BJ (cell line): ENCODE data around the gene CDH12. TPM values are rescaled to one million over a fixed set of nuclear protein-coding genes. Genes with fewer than 3 reads are reported as not detected.
"Not testable (repeated sequence)": the region's sequence is repeated elsewhere in the genome, so short reads cannot be mapped to it uniquely, and the experiment has no call there.

Experiments used
- CTCF ChIA-PET: fragments of 350-600 bp; formaldehyde crosslinking; extraction: SDS; loops from one replicate; lab custom pipeline; 2021; ENCODE audit warnings: antibody characterized with exemption, inconsistent platforms; lab: Yijun Ruan, JAX
- POLR2A ChIA-PET: fragments of 300-600 bp; sonication (Branson Sonifier 250); formaldehyde crosslinking; extraction: SDS; loops from one replicate; lab custom pipeline; 2021; ENCODE audit warnings: antibody characterized with exemption; lab: Charles Lee
- DNase-seq: peaks from one replicate; pipeline ENCODE4 v3.0.0-alpha.2; 2011; ENCODE audit warnings: low read depth
- H3K27me3 ChIP-seq: 2 replicates; pipeline ENCODE4 v1.6.0; 2011; ENCODE audit warnings: low read length; ENCODE audit not compliant: control insufficient read depth, insufficient read depth
- H3K36me3 ChIP-seq: 2 replicates; pipeline ENCODE4 v1.5.1; 2011; ENCODE audit warnings: low read length; ENCODE audit not compliant: control insufficient read depth, insufficient read depth
- H3K4me3 ChIP-seq: 2 replicates; pipeline ENCODE4 v1.5.1; 2011; ENCODE audit warnings: low read depth, mild to moderate bottlenecking, control low read depth, low read length
- polyA plus RNA-seq: library from polyadenylated mRNA; depleted of rRNA; stranded (reverse); fragments of >200 nt; gene quantifications from 2 replicates; pipeline ENCODE4 v1.2.3, GENCODE V29; 2011
- TF ChIP-seq, protein P1 (sequence below): IDR thresholded peaks from 2 replicates; pipeline ENCODE4 v1.5.1; 2011; ENCODE audit warnings: low read depth, mild to moderate bottlenecking, control low read depth, inconsistent platforms, low read length, moderate library complexity; ENCODE audit not compliant: insufficient read depth

CDH12 gene
- polyA plus RNA-seq, 1 experiment, result not detected

DNA sequence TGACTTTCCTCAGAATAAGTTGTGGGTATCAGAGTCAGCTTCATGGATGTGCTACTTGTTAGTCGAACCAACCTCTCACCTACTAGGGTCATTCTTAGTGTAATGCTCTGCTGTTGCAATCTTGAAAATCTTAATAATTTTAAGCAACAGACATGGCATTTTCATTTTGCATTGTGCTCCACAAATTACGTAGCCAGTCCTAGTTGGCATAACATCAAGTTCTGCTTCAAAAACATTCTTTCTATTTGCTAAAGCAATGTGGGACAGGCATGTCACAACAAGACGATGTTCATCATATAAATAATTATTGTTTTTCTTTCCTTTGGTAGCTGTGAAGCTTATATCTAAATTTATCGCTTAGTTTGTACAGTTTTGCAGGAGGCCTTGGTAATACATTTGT lies 39.3 kb upstream of the CDH12 start:
- H3K4me3 ChIP-seq, result no peak overlapping the region
- POLR2A ChIA-PET, result no interaction called here
- DNase-seq, result no peak
- CTCF ChIA-PET, result no interaction called here
- no peaks in the 10 kb centered on the region for H3K27me3 ChIP-seq
- no peaks in the 10 kb centered on the region for H3K36me3 ChIP-seq
- TF ChIP-seq, protein P1, sequence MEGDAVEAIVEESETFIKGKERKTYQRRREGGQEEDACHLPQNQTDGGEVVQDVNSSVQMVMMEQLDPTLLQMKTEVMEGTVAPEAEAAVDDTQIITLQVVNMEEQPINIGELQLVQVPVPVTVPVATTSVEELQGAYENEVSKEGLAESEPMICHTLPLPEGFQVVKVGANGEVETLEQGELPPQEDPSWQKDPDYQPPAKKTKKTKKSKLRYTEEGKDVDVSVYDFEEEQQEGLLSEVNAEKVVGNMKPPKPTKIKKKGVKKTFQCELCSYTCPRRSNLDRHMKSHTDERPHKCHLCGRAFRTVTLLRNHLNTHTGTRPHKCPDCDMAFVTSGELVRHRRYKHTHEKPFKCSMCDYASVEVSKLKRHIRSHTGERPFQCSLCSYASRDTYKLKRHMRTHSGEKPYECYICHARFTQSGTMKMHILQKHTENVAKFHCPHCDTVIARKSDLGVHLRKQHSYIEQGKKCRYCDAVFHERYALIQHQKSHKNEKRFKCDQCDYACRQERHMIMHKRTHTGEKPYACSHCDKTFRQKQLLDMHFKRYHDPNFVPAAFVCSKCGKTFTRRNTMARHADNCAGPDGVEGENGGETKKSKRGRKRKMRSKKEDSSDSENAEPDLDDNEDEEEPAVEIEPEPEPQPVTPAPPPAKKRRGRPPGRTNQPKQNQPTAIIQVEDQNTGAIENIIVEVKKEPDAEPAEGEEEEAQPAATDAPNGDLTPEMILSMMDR, result no peak

DNA sequence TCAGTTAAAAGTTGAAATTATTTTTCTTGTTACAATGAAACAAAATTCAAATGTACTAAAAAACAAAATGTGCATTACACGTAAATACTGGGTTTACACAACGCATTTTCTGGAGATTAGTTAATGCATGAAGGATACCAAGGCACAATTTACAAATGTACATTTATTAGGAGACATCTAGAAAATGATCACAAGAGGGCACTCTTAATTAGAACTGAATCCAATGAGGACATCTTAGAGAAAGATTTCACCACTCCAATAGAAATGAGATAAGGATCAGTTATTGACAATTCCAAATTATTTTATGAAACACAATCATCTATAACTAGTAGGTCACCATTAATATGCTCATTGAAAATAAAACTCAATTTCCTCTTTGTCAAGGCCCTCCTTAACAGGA lies 36.6 kb upstream of the CDH12 start:
- POLR2A ChIA-PET, result no interaction called here
- Histone ChIP-seq H3K36me3 (no peaks in the 10 kb centered on the region), H3K27me3 (no peaks in the 10 kb centered on the region), H3K4me3 (no peak overlapping the region)
- CTCF ChIA-PET, result no interaction called here
- TF ChIP-seq, protein P1, result no peak
- no peak for DNase-seq

DNA sequence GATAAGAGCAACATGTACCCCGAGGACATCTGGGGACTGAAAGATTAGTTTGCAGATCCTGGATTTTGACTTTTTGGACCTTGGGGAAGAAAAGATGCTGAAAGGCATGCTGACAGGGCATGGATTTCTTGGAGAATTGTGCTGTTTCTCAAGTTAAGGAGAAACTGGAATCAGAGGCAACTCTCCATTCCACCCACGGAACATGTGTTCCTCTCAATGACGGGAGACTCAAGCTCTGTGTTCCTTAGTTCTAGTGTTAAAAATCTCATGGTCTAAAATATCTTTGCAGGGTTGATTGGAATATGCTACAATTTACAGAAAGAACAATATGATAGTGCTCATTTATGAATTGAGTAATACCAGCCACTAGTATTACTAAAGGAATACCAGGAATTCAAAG lies 34.4 kb upstream of the CDH12 start:
- CTCF ChIA-PET, result no interaction called here
- Histone ChIP-seq H3K27me3 (no peaks in the 10 kb centered on the region), H3K36me3 (no peaks in the 10 kb centered on the region), H3K4me3 (no peak overlapping the region)
- no peak for DNase-seq
- TF ChIP-seq, protein P1, result no peak
- POLR2A ChIA-PET, result no interaction called here

DNA sequence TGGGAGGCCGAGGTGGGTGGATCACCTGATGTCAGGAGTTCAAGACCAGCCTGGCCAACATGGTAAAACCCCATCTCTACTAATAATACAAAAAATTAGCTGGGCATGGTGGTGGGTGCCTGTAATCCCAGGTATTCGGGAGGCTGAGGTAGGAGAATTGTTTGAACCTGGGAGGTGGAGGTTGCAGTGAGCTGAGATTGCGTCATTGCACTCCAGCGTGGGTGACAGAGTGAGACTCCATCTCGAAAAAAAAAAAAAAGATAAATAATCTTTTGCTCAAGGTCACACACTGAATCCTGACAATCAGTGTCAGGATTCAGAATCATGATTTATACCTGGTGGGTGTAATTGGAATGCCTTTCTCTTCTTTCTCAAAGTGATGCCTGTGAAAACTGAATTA lies 5.8 kb upstream of the CDH12 start:
- H3K4me3 ChIP-seq, CTCF ChIA-PET, DNase-seq, POLR2A ChIA-PET, H3K36me3 ChIP-seq, H3K27me3 ChIP-seq: not testable (repeated sequence)

DNA sequence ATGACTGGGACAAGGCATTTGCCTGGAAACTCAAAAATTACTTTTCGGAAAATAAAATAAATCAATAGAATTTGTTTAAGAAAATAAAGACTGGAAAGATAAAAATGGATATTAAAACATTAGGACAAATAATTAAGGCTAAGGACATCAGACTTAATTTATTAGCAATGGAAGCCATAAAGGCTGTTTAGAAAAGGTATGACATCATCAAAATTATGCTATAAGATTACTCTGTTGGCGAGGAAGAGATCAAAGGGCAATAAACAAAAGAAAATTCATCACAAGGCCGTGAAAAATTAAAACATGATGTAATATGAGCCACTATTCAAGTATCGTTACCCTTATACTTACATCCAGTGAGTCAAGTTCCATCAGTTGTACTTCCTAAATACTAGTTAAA lies 2.7 kb upstream of the CDH12 start:
- H3K4me3 ChIP-seq, result no peak overlapping the region
- no peak for DNase-seq
- ChIA-PET CTCF (no interaction called here), POLR2A (no interaction called here)
- H3K27me3 ChIP-seq, result no peaks in the 10 kb centered on the region
- H3K36me3 ChIP-seq, result no peaks in the 10 kb centered on the region
- TF ChIP-seq, protein P1, result no peak

DNA sequence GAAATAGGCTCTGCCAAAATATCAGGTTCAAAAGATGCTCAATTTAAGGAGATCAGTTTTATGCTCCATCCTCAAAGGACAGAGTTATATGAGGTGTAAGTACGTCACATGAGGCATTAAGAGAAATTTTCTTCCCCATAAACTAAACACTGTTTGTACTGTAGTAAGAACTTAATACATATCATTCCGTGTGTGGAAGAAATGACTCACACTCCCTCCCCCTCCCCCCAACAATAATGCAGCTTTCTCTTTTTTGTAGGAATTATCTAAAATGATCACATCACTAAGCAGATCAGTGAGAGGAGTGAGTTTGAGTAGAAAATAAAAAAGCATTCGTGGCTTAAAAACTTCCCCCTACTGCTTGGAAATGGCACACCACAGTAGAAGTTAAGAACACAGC lies 2.2 kb downstream of the CDH12 start:
- H3K27me3 ChIP-seq, result no peaks in the 10 kb centered on the region
- TF ChIP-seq, protein P1, result no peak
- no peak overlapping the region for H3K4me3 ChIP-seq
- no peak for DNase-seq
- H3K36me3 ChIP-seq, result no peaks in the 10 kb centered on the region
- POLR2A ChIA-PET, result no interaction called here
- CTCF ChIA-PET, result no interaction called here
